Measurements from ENCODE around the gene PCDHGA8. TPM values are rescaled to one million over a fixed set of nuclear protein-coding genes. Genes with fewer than 3 reads are reported as not detected.
"Not testable (repeated sequence)": the region's sequence is repeated elsewhere in the genome, so short reads cannot be mapped to it uniquely, and the experiment has no call there.

Gene PCDHGA8
- total and polyA plus RNA-seq, 8 donors, result 0.38 to 1.1 (median 0.79) TPM

GRCh38 chr5:141409598-141410306 is 17.3 kb downstream of the PCDHGA8 start:
- peak in 1 of 4 donors; percentile 63 for DNase-seq
- Histone ChIP-seq H3K36me3 (no peaks in the 10 kb centered on the region), H3K4me1 (peaks cover 0 to 5% of the 10 kb centered on the region in 2 donors), H3K27ac (no peak overlapping the region), H3K4me3 (no peak overlapping the region), H3K9me3 (peaks cover 0 to 68% of the 10 kb centered on the region in 2 donors), H3K27me3 (peaks cover 23 to 90% of the 10 kb centered on the region in 2 donors)
- intact Hi-C loops (cut with DNase I), result loop anchor here in 1 of 2 donors (10.0 kb wide), 2 partner anchors 115 to 155 kb away; no protein-coding TSS in a partner anchor
- TF ChIP-seq CTCF (IDR thresholded peaks at IDR 0.05), result no peak
- ATAC-seq, result no peak

- ATAC-seq (no peak), DNase-seq (no peak)
- Histone ChIP-seq H3K27ac (no peak overlapping the region), H3K4me3 (no peak overlapping the region), H3K36me3 (no peaks in the 10 kb centered on the region), H3K9me3 (peaks cover 0 to 62% of the 10 kb centered on the region in 2 donors), H3K4me1 (peaks cover 0 to 5% of the 10 kb centered on the region in 2 donors), H3K27me3 (peaks cover 28 to 94% of the 10 kb centered on the region in 2 donors)
- no peak for TF ChIP-seq CTCF (IDR thresholded peaks at IDR 0.05)
- intact Hi-C loops (cut with DNase I), result loop anchor here in 1 of 2 donors (10.0 kb wide), 2 partner anchors 113 to 153 kb away; no protein-coding TSS in a partner anchor
Observed at GRCh38 chr5:141411575-141411974, 19.1 kb downstream of the PCDHGA8 start.

GRCh38 chr5:141412854-141413539 is 20.6 kb downstream of the PCDHGA8 start, which contains the start of gene PCDHGA10:
Gene PCDHGA10 (plus strand): TSS chr5:141412987. CDS start chr5:141413176, 189 bp downstream.
- peaks cover 25 to 94% of the 10 kb centered on the region in 2 donors for H3K27me3 ChIP-seq
- peak within 1 kb of the TSS in 1 of 2 donors; percentile 33 for H3K4me3 ChIP-seq
- intact Hi-C loops (cut with DNase I), result loop anchor here in 1 of 2 donors (10.0 kb wide), 2 partner anchors 112 to 152 kb away; no protein-coding TSS in a partner anchor

GRCh38 chr5:141413540-141414069 is 21.2 kb downstream of the PCDHGA8 start:
- H3K27ac ChIP-seq, result no peak overlapping the region
- no peaks in the 10 kb centered on the region for H3K36me3 ChIP-seq
- ATAC-seq (no peak), DNase-seq (peak in 1 of 4 donors; percentile 48)
- TF ChIP-seq CTCF (IDR thresholded peaks at IDR 0.05), result no peak
- peaks cover 0 to 64% of the 10 kb centered on the region in 2 donors for H3K9me3 ChIP-seq
- H3K4me3 ChIP-seq, result peak overlapping the region in 1 of 2 donors; percentile 33
- H3K4me1 ChIP-seq, result peaks cover 0 to 5% of the 10 kb centered on the region in 2 donors
- peaks cover 28 to 94% of the 10 kb centered on the region in 2 donors for H3K27me3 ChIP-seq
- intact Hi-C loops (cut with DNase I), result loop anchor here in 1 of 2 donors (10.0 kb wide), 2 partner anchors 111 to 151 kb away; no protein-coding TSS in a partner anchor

More at GRCh38 chr5:141412854-141413539, 20.6 kb downstream of the PCDHGA8 start, which contains the start of gene PCDHGA10:
- ATAC-seq (peak; percentile 71), DNase-seq (peak in 2 of 4 donors; percentile 24 to 80)
- H3K27ac ChIP-seq, result no peak within 1 kb of the TSS
- peaks cover 0 to 5% of the 10 kb centered on the region in 2 donors for H3K4me1 ChIP-seq
- H3K9me3 ChIP-seq, result peaks cover 0 to 63% of the 10 kb centered on the region in 2 donors
- no peaks in the 10 kb centered on the region for H3K36me3 ChIP-seq
- peak; percentile 29 to 49 for TF ChIP-seq CTCF (IDR thresholded peaks at IDR 0.05)

GRCh38 chr5:141414548-141415274 is 22.3 kb downstream of the PCDHGA8 start:
- DNase-seq, result peak in 1 of 4 donors; percentile 58
- not testable (repeated sequence) for H3K4me1 ChIP-seq, H3K36me3 ChIP-seq, H3K4me3 ChIP-seq, ATAC-seq, H3K27ac ChIP-seq
- intact Hi-C loops (cut with DNase I), result loop anchor here in 1 of 2 donors (10.0 kb wide), 2 partner anchors 110 to 150 kb away; no protein-coding TSS in a partner anchor
- Histone ChIP-seq H3K9me3 (peaks cover 6 to 64% of the 10 kb centered on the region in 2 donors), H3K27me3 (peaks cover 31 to 94% of the 10 kb centered on the region in 2 donors)

- H3K27me3 ChIP-seq, result peaks cover 29 to 94% of the 10 kb centered on the region in 2 donors
- intact Hi-C loops (cut with DNase I), result loop anchor here in 1 of 2 donors (10.0 kb wide), 2 partner anchors 110 to 150 kb away; no protein-coding TSS in a partner anchor
Observed at GRCh38 chr5:141415275-141415618, 22.8 kb downstream of the PCDHGA8 start.

More at GRCh38 chr5:141415275-141415618, 22.8 kb downstream of the PCDHGA8 start:
- H3K36me3 ChIP-seq, H3K27ac ChIP-seq, H3K4me3 ChIP-seq, H3K4me1 ChIP-seq, ATAC-seq: not testable (repeated sequence)
- H3K9me3 ChIP-seq, result peaks cover 7 to 64% of the 10 kb centered on the region in 2 donors
- DNase-seq, result peak in 1 of 4 donors; percentile 43

All from left lung (tissue), 10 donors.